Liver (tissue), 9 donors: ENCODE data around the gene UGT1A10. TPM values are rescaled to one million over a fixed set of nuclear protein-coding genes. Genes with fewer than 3 reads are reported as not detected.

ENCODE experiments used
- DNase-seq: peaks from one replicate; pipeline ENCODE4 v3.0.0-alpha.2; 2017; ENCODE audit warnings: low spot score
- H3K27ac ChIP-seq, 2 donors: one replicate each; pipeline ENCODE4 v1.7.0; 2013; ENCODE audit warnings: inconsistent platforms in 2 of 2, low read length in 2 of 2, control low read depth in 1 of 2, low read depth in 1 of 2, mild to moderate bottlenecking in 1 of 2
- H3K27me3 ChIP-seq, 4 donors: one replicate each; pipeline versions ENCODE4 v1.6.1 to v1.7.0; 2013; ENCODE audit warnings: low read length in 3 of 4, inconsistent platforms in 1 of 4, mild to moderate bottlenecking in 1 of 4, moderate library complexity in 1 of 4; ENCODE audit not compliant: control insufficient read depth in 4 of 4, insufficient read depth in 4 of 4
- H3K36me3 ChIP-seq, 4 donors: one replicate each; pipeline versions ENCODE4 v1.6.1 to v1.7.0; 2013; ENCODE audit warnings: low read length in 3 of 4, mild to moderate bottlenecking in 3 of 4, low read depth in 1 of 4, moderate library complexity in 1 of 4; ENCODE audit not compliant: control insufficient read depth in 4 of 4, insufficient read depth in 3 of 4
- H3K4me1 ChIP-seq, 4 donors: one replicate each; pipeline versions ENCODE4 v1.6.1 to v1.7.0; 2013; ENCODE audit warnings: low read length in 3 of 4, mild to moderate bottlenecking in 3 of 4, moderate library complexity in 1 of 4; ENCODE audit not compliant: control insufficient read depth in 4 of 4, insufficient read depth in 4 of 4
- H3K4me3 ChIP-seq, 3 donors: one replicate each; pipeline versions ENCODE4 v1.6.1 to v1.7.0; 2013; ENCODE audit warnings: low read length in 3 of 3, control low read depth in 1 of 3, low read depth in 1 of 3, mild to moderate bottlenecking in 1 of 3
- H3K9ac ChIP-seq, 2 donors: one replicate each; pipeline ENCODE4 v1.7.0; 2013; ENCODE audit warnings: low read length in 2 of 2, mild to moderate bottlenecking in 2 of 2, moderate library complexity in 2 of 2, control low read depth in 1 of 2, low read depth in 1 of 2
- H3K9me3 ChIP-seq, 4 donors: one replicate each; pipeline versions ENCODE4 v1.6.1 to v1.7.0; 2013; ENCODE audit warnings: low read length in 3 of 4; ENCODE audit not compliant: control insufficient read depth in 4 of 4
- ATF3 ChIP-seq: IDR thresholded peaks from 2 replicates; pipeline ENCODE4 v1.6.1; 2016; ENCODE audit warnings: antibody characterized with exemption
- CTCF ChIP-seq: fragments of 150-350 bp; IDR thresholded peaks from 2 replicates; pipeline ENCODE4 v1.5.1; 2017; ENCODE audit warnings: improper control_type of control experiment, low read depth, low read length; ENCODE audit not compliant: missing input control
- EGR1 ChIP-seq, 2 donors: IDR thresholded peaks; 2 replicates each; pipeline ENCODE4 v1.6.1; 2016 to 2018; ENCODE audit warnings: antibody characterized with exemption in 2 of 2, low read depth in 2 of 2
- FOXA1 ChIP-seq: IDR thresholded peaks from 2 replicates; pipeline ENCODE4 v1.6.1; 2016; ENCODE audit warnings: antibody characterized with exemption
- FOXA2 ChIP-seq: IDR thresholded peaks from 2 replicates; pipeline ENCODE4 v1.6.1; 2016; ENCODE audit warnings: antibody characterized with exemption
- GABPA ChIP-seq, 2 donors: IDR thresholded peaks in 1 of 2; conservative IDR thresholded peaks in 1 of 2; 2 replicates each; pipeline ENCODE4 v1.6.1; 2016; ENCODE audit warnings: antibody characterized with exemption in 2 of 2, mild to moderate bottlenecking in 1 of 2, moderate library complexity in 1 of 2
- HNF4G ChIP-seq: IDR thresholded peaks from 2 replicates; pipeline ENCODE4 v1.6.1; 2016; ENCODE audit warnings: antibody characterized with exemption
- JUND ChIP-seq, 2 donors: IDR thresholded peaks; 2 replicates each; pipeline ENCODE4 v1.6.1; 2016; ENCODE audit warnings: antibody characterized with exemption in 2 of 2
- MAX ChIP-seq: IDR thresholded peaks from 2 replicates; pipeline ENCODE4 v1.6.1; 2016; ENCODE audit warnings: antibody characterized with exemption
- NR2F2 ChIP-seq: IDR thresholded peaks from 2 replicates; pipeline ENCODE4 v1.6.1; 2016; ENCODE audit warnings: antibody characterized with exemption
- RAD21 ChIP-seq, 2 donors: IDR thresholded peaks; 2 replicates each; pipeline ENCODE4 v1.6.1; 2016; ENCODE audit warnings: antibody characterized with exemption in 2 of 2, mild to moderate bottlenecking in 2 of 2
- REST ChIP-seq: IDR thresholded peaks from 2 replicates; pipeline ENCODE4 v1.6.1; 2016; ENCODE audit warnings: antibody characterized with exemption, mild to moderate bottlenecking
- RXRA ChIP-seq, 2 donors: IDR thresholded peaks; 2 replicates each; pipeline ENCODE4 v1.6.1; 2017 to 2018; ENCODE audit warnings: antibody characterized with exemption in 2 of 2, mild to moderate bottlenecking in 1 of 2
- SP1 ChIP-seq: IDR thresholded peaks from 2 replicates; pipeline ENCODE4 v1.6.1; 2018; ENCODE audit warnings: antibody characterized with exemption, mild to moderate bottlenecking
- TAF1 ChIP-seq: conservative IDR thresholded peaks from 2 replicates; pipeline ENCODE4 v1.6.1; 2016; ENCODE audit warnings: antibody characterized with exemption, mild to moderate bottlenecking
- YY1 ChIP-seq: IDR thresholded peaks from 2 replicates; pipeline ENCODE4 v1.6.1; 2016; ENCODE audit warnings: antibody characterized with exemption, mild to moderate bottlenecking
- ZBTB33 ChIP-seq: IDR thresholded peaks from 2 replicates; pipeline ENCODE4 v1.6.1; 2016; ENCODE audit warnings: antibody characterized with exemption
- WGBS: extraction: QIAGEN DNeasy Blood & Tissue Kit; methylation state at CpG from one replicate; pipeline ENCODE4 v1.1.7; 2013; 5-methylcytosine and 5-hydroxymethylcytosine counted together
- polyA plus RNA-seq, 2 donors: library from polyadenylated mRNA; stranded (reverse) in 1 of 2; unstranded in 1 of 2; fragments of 200-250 nt in 1 of 2; fragments of >200 nt in 1 of 2; fragmentation: Nextera tagmentation in 1 of 2; extraction: Ambion mirVana in 1 of 2; gene quantifications; one replicate each; pipeline versions ENCODE4 v1.2.1 to v1.2.3, GENCODE V29; 2013 to 2015
- total RNA-seq, 2 donors: library from RNA; depleted of rRNA; stranded (reverse); fragments of >200 nt; gene quantifications; one replicate each; pipeline ENCODE4 v1.2.3, GENCODE V29; 2014
- donor health status: healthy.
- donor health status: healthy.
- donor health status: healthy.
- donor health status: healthy.
- donor health status: healthy.

The UGT1A10 gene
- total and polyA plus RNA-seq, 4 donors = 0.08 TPM; not detected in 2

- no peak for TF ChIP-seq CTCF
- TF ChIP-seq NR2F2 = no peak
- TF ChIP-seq EGR1 (IDR thresholded peaks at IDR 0.05; ENCODE audit: low read depth in 2 of 2) = no peak
- TF ChIP-seq MAX = no peak
- no peak for TF ChIP-seq JUND (IDR thresholded peaks at IDR 0.05)
- no peak for TF ChIP-seq ATF3
- TF ChIP-seq GABPA (IDR thresholded peaks at IDR 0.05 in 1 of 2, conservative IDR thresholded peaks at IDR 0.05 in 1 of 2) = no peak
Measured at GRCh38 chr2:233650981-233651380, 14.7 kb downstream of the UGT1A10 start (continued).

GRCh38 chr2:233651430-233651829 is 15.2 kb downstream of the UGT1A10 start:
- 95% methylated on average over 2 of the region's 2 CpGs for WGBS
- no peak for TF ChIP-seq YY1

GRCh38 chr2:233654501-233654900 is 18.3 kb downstream of the UGT1A10 start:
- H3K9me3 ChIP-seq = no peaks in the 10 kb centered on the region
- TF ChIP-seq REST (no peak), CTCF (no peak), ZBTB33 (no peak), RXRA (IDR thresholded peaks at IDR 0.05) (no peak), RAD21 (IDR thresholded peaks at IDR 0.05) (no peak), FOXA2 (no peak), SP1 (no peak), YY1 (no peak), NR2F2 (no peak), ATF3 (no peak), FOXA1 (no peak), EGR1 (IDR thresholded peaks at IDR 0.05; ENCODE audit: low read depth in 2 of 2) (no peak), TAF1 (no peak), GABPA (IDR thresholded peaks at IDR 0.05 in 1 of 2, conservative IDR thresholded peaks at IDR 0.05 in 1 of 2) (no peak), MAX (no peak), JUND (IDR thresholded peaks at IDR 0.05) (no peak), HNF4G (no peak)
- no peaks in the 10 kb centered on the region for H3K36me3 ChIP-seq
- DNase-seq = no peak
- 77% methylated on average over 6 of the region's 6 CpGs for WGBS
- no peaks in the 10 kb centered on the region for H3K27me3 ChIP-seq
- no peak overlapping the region for H3K4me3 ChIP-seq
- H3K9ac ChIP-seq = no peak overlapping the region
- H3K4me1 ChIP-seq = peaks cover 0 to 17% (median 11%) of the 10 kb centered on the region in 4 donors
- H3K27ac ChIP-seq = no peak overlapping the region

More at GRCh38 chr2:233651430-233651829, 15.2 kb downstream of the UGT1A10 start:
- Histone ChIP-seq H3K9ac (no peak overlapping the region), H3K4me1 (peaks cover 0 to 5% (median 0%) of the 10 kb centered on the region in 4 donors), H3K9me3 (no peaks in the 10 kb centered on the region), H3K4me3 (no peak overlapping the region), H3K27ac (no peak overlapping the region), H3K27me3 (no peaks in the 10 kb centered on the region), H3K36me3 (no peaks in the 10 kb centered on the region)
- no peak for DNase-seq
